MM.1S (cell line): ENCODE data around the gene RERE.

Source experiments
- DNase-seq: peaks from one replicate; pipeline ENCODE4 v3.0.0-alpha.2; 2015
- H2AFZ ChIP-seq: fragments of 300-600 bp; sonication (generic); 2 replicates; pipeline ENCODE4 v1.6.0; 2016; ENCODE audit warnings: antibody characterized with exemption, low read length
- H3F3A ChIP-seq: fragments of 300-600 bp; sonication (generic); 2 replicates; pipeline ENCODE4 v1.6.1; 2016; ENCODE audit warnings: mild to moderate bottlenecking, antibody characterized with exemption, low read length, moderate library complexity, mixed read lengths; ENCODE audit not compliant: insufficient read depth
- H3K27ac ChIP-seq: fragments of 300-600 bp; sonication (generic); 2 replicates; pipeline ENCODE4 v1.5.1; 2016; ENCODE audit warnings: mild to moderate bottlenecking, low read length
- H3K27me3 ChIP-seq: fragments of 300-600 bp; sonication (generic); replicated peaks from 2 replicates; pipeline ENCODE4 v1.6.0; 2016; ENCODE audit warnings: low read length; ENCODE audit not compliant: insufficient read depth
- H3K36me3 ChIP-seq: fragments of 300-600 bp; sonication (generic); replicated peaks from 2 replicates; pipeline ENCODE4 v1.6.1; 2016; ENCODE audit warnings: mild to moderate bottlenecking, low read length, mixed read lengths; ENCODE audit not compliant: insufficient read depth
- H3K4me1 ChIP-seq: fragments of 300-600 bp; sonication (generic); 2 replicates; pipeline ENCODE4 v1.6.1; 2016; ENCODE audit warnings: low read length, mixed read lengths
- H3K4me2 ChIP-seq: fragments of 300-600 bp; sonication (generic); 2 replicates; pipeline ENCODE4 v1.6.0; 2016; ENCODE audit warnings: low read depth, low read length
- H3K4me3 ChIP-seq: fragments of 300-600 bp; sonication (generic); 2 replicates; pipeline ENCODE4 v1.5.1; 2016; ENCODE audit warnings: low read length, mixed read lengths
- H3K79me2 ChIP-seq: fragments of 300-600 bp; sonication (generic); 2 replicates; pipeline ENCODE4 v1.6.1; 2016; ENCODE audit warnings: mixed run types, low read length, mixed read lengths
- H3K9ac ChIP-seq: fragments of 300-600 bp; sonication (generic); 2 replicates; pipeline ENCODE4 v1.6.1; 2016; ENCODE audit warnings: low read length, mixed read lengths
- H3K9me2 ChIP-seq: fragments of 300-600 bp; sonication (generic); replicated peaks from 2 replicates; pipeline ENCODE4 v1.6.1; 2016; ENCODE audit warnings: mild to moderate bottlenecking, low read length, mixed read lengths; ENCODE audit not compliant: insufficient read depth
- H3K9me3 ChIP-seq: fragments of 300-600 bp; sonication (generic); replicated peaks from 2 replicates; pipeline ENCODE4 v1.6.1; 2016; ENCODE audit warnings: mild to moderate bottlenecking, low read length, mixed read lengths; ENCODE audit not compliant: insufficient read depth
- H4K20me1 ChIP-seq: fragments of 300-600 bp; sonication (generic); 2 replicates; pipeline ENCODE4 v1.6.1; 2016; ENCODE audit warnings: mild to moderate bottlenecking, low read length, moderate library complexity, mixed read lengths; ENCODE audit not compliant: insufficient read depth
- CTCF ChIP-seq: fragments of 300-600 bp; sonication (generic); IDR thresholded peaks from 2 replicates; pipeline ENCODE4 v1.5.1; 2016; ENCODE audit warnings: antibody characterized with exemption, low read length, mixed read lengths
- EZH2 ChIP-seq: fragments of 300-600 bp; sonication (generic); optimal IDR thresholded peaks from 2 replicates; pipeline ENCODE3; 2017; ENCODE audit warnings: low read depth, mild to moderate bottlenecking, antibody characterized with exemption, low read length, mixed read lengths
- EZH2phosphoT487 ChIP-seq: fragments of 300-600 bp; sonication (generic); IDR thresholded peaks from 2 replicates; pipeline ENCODE4 v1.6.1; 2018; ENCODE audit warnings: antibody characterized with exemption, low read length

Gene RERE

GRCh38 chr1:8425781-8426161, 391.7 kb downstream of the RERE start:
- Histone ChIP-seq H3K27ac (no peak overlapping the region), H3K36me3 (no peaks in the 10 kb centered on the region), H3K4me1 (peaks cover 22% of the 10 kb centered on the region), H2AFZ (no peak overlapping the region), H3K79me2 (peaks cover 5% of the 10 kb centered on the region; the same call in 1 of the 2 replicates), H3K4me3 (no peak overlapping the region), H4K20me1 (0 out of 2 replicates have a peak, but pooled peaks cover 3% of the 10 kb centered on the region), H3K9ac (no peak overlapping the region), H3K27me3 (0 out of 2 replicates have a peak, but pooled peaks cover 3% of the 10 kb centered on the region), H3K9me2 (no peaks in the 10 kb centered on the region), H3K4me2 (no peak overlapping the region), H3F3A (peaks cover 19% of the 10 kb centered on the region), H3K9me3 (no peaks in the 10 kb centered on the region)
- DNase-seq, result no peak
- TF ChIP-seq EZH2 (no peak), CTCF (no peak), EZH2phosphoT487 (no peak)

- Histone ChIP-seq H3K4me3 (no peak overlapping the region), H3K4me1 (peaks cover 22% of the 10 kb centered on the region), H3K27me3 (0 out of 2 replicates have a peak, but pooled peaks cover 3% of the 10 kb centered on the region), H2AFZ (no peak overlapping the region), H3K4me2 (no peak overlapping the region), H4K20me1 (0 out of 2 replicates have a peak, but pooled peaks cover 3% of the 10 kb centered on the region), H3K79me2 (peaks cover 5% of the 10 kb centered on the region; the same call in 1 of the 2 replicates), H3K9ac (no peak overlapping the region), H3F3A (peaks cover 19% of the 10 kb centered on the region), H3K9me2 (no peaks in the 10 kb centered on the region), H3K9me3 (no peaks in the 10 kb centered on the region), H3K36me3 (no peaks in the 10 kb centered on the region), H3K27ac (no peak overlapping the region)
- no peak for DNase-seq
- TF ChIP-seq EZH2 (no peak), CTCF (no peak), EZH2phosphoT487 (no peak)
Measured at GRCh38 chr1:8425150-8425780, 392.2 kb downstream of the RERE start.

GRCh38 chr1:8424539-8425116, 392.8 kb downstream of the RERE start:
- Histone ChIP-seq H3K27ac (no peak overlapping the region), H3K9me2 (no peaks in the 10 kb centered on the region), H2AFZ (no peak overlapping the region), H3K4me2 (no peak overlapping the region; the same call in 1 of the 2 replicates), H3K9me3 (no peaks in the 10 kb centered on the region), H3K4me1 (peaks cover 22% of the 10 kb centered on the region), H3K79me2 (peaks cover 5% of the 10 kb centered on the region; the same call in 1 of the 2 replicates), H3K27me3 (0 out of 2 replicates have a peak, but pooled peaks cover 3% of the 10 kb centered on the region), H3K36me3 (no peaks in the 10 kb centered on the region), H4K20me1 (0 out of 2 replicates have a peak, but pooled peaks cover 3% of the 10 kb centered on the region), H3F3A (peaks cover 19% of the 10 kb centered on the region), H3K4me3 (no peak overlapping the region), H3K9ac (no peak overlapping the region)
- TF ChIP-seq CTCF (no peak), EZH2 (no peak), EZH2phosphoT487 (no peak)
- DNase-seq, result no peak
